IMR-90 (cell line): ENCODE results near the gene PRSS23.

Experiments used
- CEBPB ChIP-seq: IDR thresholded peaks from 2 replicates; pipeline ENCODE4 v1.6.1; 2012; ENCODE audit warnings: low read depth, low read length, improper control_type of control experiment
- CTCF ChIP-seq: conservative IDR thresholded peaks from 2 replicates; pipeline ENCODE4 v1.5.1; 2012; ENCODE audit warnings: mild to moderate bottlenecking, low read depth, low read length, improper control_type of control experiment
- MAFK ChIP-seq: IDR thresholded peaks from 2 replicates; pipeline ENCODE4 v1.6.1; 2012; ENCODE audit warnings: low read depth, low read length, improper control_type of control experiment
- RAD21 ChIP-seq: IDR thresholded peaks from 2 replicates; pipeline ENCODE4 v1.6.1; 2012; ENCODE audit warnings: low read length, improper control_type of control experiment
- RCOR1 ChIP-seq: IDR thresholded peaks from 2 replicates; pipeline ENCODE4 v1.6.1; 2012; ENCODE audit warnings: mild to moderate bottlenecking, low read length, improper control_type of control experiment; ENCODE audit not compliant: insufficient replicate concordance
- RFX5 ChIP-seq: IDR thresholded peaks from 2 replicates; pipeline ENCODE4 v1.8.0; 2012; ENCODE audit warnings: low read depth, mild to moderate bottlenecking, low read length, moderate library complexity
- TF ChIP-seq, protein P1 (sequence below): fragments of 150-350 bp; IDR thresholded peaks from 2 replicates; pipeline ENCODE4 v1.6.1; 2017; ENCODE audit warnings: mild to moderate bottlenecking, antibody characterized with exemption, low read length, low read depth

DNA sequence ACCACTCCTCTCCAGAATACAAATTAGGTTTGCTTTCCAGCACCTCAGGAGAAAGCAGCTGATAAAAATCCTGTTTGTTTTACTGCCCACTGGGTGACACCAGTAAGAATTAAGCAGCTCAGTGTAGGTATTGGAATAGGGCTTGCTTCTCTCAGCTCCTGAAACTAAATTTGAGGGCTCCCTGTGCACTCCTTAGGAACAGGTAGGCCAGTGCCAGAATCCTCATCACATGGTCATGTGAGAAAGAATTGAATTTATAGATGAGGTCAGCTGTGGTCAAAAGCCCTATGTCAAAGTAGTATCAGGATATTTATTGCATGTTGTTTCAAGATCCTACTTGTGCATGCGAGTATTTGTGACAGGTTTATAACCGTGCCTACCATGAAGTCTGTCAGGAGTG, 1.0 kb downstream of the PRSS23 start:
- TF ChIP-seq CTCF (no peak), RCOR1 (no peak), MAFK (no peak), CEBPB (no peak), RFX5 (no peak), RAD21 (no peak)
- TF ChIP-seq, protein P1, sequence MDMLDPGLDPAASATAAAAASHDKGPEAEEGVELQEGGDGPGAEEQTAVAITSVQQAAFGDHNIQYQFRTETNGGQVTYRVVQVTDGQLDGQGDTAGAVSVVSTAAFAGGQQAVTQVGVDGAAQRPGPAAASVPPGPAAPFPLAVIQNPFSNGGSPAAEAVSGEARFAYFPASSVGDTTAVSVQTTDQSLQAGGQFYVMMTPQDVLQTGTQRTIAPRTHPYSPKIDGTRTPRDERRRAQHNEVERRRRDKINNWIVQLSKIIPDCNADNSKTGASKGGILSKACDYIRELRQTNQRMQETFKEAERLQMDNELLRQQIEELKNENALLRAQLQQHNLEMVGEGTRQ: no peak
